ENCODE results near the gene MAN2B1.

The MAN2B1 gene

GRCh38 chr19:12610540-12611360, 55.8 kb downstream of the MAN2B1 start, which contains the start of the genes ZNF490 and ZNF791:
Gene ZNF490, minus strand, starts transcription at chr19:12610813. Its CDS starts 133 bp downstream, at chr19:12610680.
Gene ZNF791, plus strand, starts transcription at chr19:12610920. Its CDS starts 160 bp downstream, at chr19:12611080.
- peak; percentile 88 to 96 (median 94) for DNase-seq

DNA sequence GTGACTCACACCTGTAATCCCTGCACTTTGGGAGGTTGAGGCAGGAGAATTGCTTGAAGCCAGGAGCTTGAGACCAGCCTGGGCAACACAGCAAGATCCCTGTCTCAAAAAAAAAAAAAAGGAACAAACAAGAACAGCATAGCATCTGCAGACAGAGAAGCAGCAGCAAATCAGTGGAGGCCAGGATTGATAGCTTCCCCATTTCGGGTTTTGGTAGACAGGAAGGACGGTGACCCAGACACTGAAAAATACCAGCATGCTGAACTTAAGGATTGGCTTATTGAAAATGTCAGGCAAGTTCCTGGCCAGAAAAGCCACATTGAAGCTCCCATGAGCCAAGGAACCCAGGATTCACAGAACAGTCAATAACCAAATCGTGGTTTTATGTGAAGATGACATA, 58.9 kb downstream of the MAN2B1 start:
- no peak for DNase-seq

- DNase-seq, result no peak
Observed at GRCh38 chr19:12606796-12607195, 59.7 kb downstream of the MAN2B1 start.

GRCh38 chr19:12603714-12604113, 62.8 kb downstream of the MAN2B1 start:
- peak in 4 of 5 donors; percentile 22 to 50 (median 33) for DNase-seq

DNA sequence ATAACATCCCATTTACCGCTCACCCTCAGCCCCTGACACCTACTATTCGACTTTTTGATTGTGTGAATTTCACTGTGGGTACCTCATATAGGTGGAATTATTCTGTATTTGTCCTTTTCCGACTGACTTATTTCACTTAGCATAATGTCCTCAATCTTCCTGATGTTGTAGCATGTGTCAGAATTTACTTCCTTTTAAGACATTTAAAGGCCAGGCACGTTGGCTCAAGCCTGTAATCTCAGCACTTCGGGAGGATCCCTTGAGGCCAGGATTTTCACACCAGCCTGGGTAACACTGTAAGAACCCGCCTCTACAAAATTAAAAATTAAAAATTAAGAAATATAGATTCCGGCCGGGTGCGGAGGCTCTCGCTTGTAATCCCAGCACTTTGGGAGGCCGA, 68.9 kb downstream of the MAN2B1 start:
- no peak for DNase-seq

- no peak for DNase-seq
Observed at GRCh38 chr19:12596927-12597548, 69.5 kb downstream of the MAN2B1 start.

All from T-helper 1 cell (primary cell).